Osteocyte (in vitro differentiated cells): ENCODE measurements around the gene FGF18. TPM values are rescaled to one million over a fixed set of nuclear protein-coding genes. Genes with fewer than 3 reads are reported as not detected.

Source experiments
- DNase-seq: peaks from one replicate; pipeline ENCODE4 v3.0.0; 2021; ENCODE audit warnings: mixed read lengths; ENCODE audit not compliant: unreplicated experiment; ENCODE audit errors: extremely low spot score
- H3K27ac Mint-ChIP-seq: one replicate; pipeline ENCODE4 v1.8.0; 2021; ENCODE audit warnings: mild to moderate bottlenecking, mixed read lengths; ENCODE audit not compliant: unreplicated experiment
- H3K27me3 Mint-ChIP-seq: one replicate; pipeline ENCODE4 v1.8.0; 2021; ENCODE audit warnings: mixed read lengths; ENCODE audit not compliant: unreplicated experiment
- H3K36me3 Mint-ChIP-seq: one replicate; pipeline ENCODE4 v1.8.0; 2021; ENCODE audit warnings: mixed read lengths; ENCODE audit not compliant: unreplicated experiment
- H3K4me1 Mint-ChIP-seq: one replicate; pipeline ENCODE4 v1.8.0; 2021; ENCODE audit warnings: mixed read lengths; ENCODE audit not compliant: unreplicated experiment
- H3K4me3 Mint-ChIP-seq: one replicate; pipeline ENCODE4 v1.8.0; 2021; ENCODE audit warnings: mild to moderate bottlenecking, moderate library complexity, mixed read lengths; ENCODE audit not compliant: unreplicated experiment
- H3K9me3 Mint-ChIP-seq: one replicate; pipeline ENCODE4 v1.8.0; 2021; ENCODE audit warnings: mixed read lengths; ENCODE audit not compliant: unreplicated experiment
- total RNA-seq: library from RNA; stranded (reverse); gene quantifications from 2 replicates; pipeline ENCODE4 v1.2.1, GENCODE V29; 2021
- TF ChIP-seq, protein P1 (sequence below): fragments of 200-600 bp; sonication (generic); IDR thresholded peaks from 2 replicates; pipeline ENCODE4 v1.5.0; 2021; ENCODE audit warnings: antibody characterized with exemption, mild to moderate bottlenecking, moderate library complexity

FGF18 gene
- total RNA-seq, 1 donor from 2014 or later, result 5.9 TPM

DNA sequence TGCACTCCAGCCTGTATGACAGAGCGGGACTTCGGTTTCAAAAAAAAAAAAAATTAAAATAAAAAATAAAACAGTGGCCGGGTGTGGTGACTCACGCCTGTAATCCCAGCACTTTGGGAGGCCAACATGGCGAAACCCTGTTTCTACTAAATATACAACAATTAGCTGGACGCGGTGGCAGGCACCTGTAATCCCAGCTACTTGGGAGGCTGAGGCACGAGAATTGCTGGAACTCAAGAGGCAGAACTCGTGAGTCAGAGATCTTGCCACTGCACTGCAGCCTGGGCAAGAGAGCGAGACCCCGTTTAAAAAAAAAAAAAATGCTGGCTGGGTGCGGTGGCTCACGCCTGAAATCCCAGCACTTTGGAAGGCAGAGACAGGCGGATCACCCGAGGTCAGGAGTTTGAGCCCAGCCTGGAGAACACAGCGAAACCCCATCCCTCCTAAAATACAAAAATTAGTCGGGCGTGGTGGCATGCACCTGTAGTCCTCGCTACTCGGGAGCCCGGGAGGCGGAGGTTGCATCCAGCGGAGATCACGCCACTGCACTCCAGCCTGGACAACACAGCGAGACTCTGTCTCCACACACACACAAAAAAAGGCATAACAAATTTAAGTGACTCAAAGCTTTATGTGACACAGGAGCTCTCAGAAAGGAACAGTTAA lies 33.3 kb upstream of the FGF18 start:
- Mint-ChIP-seq H3K4me3 (peak overlapping the region; percentile 42), H3K4me1 (peaks cover 28% of the 10 kb centered on the region), H3K27ac (no peak overlapping the region), H3K27me3 (peaks cover 3% of the 10 kb centered on the region), H3K36me3 (peaks cover 3% of the 10 kb centered on the region), H3K9me3 (no peaks in the 10 kb centered on the region)
- DNase-seq, result peak; percentile 67
- TF ChIP-seq, protein P1, sequence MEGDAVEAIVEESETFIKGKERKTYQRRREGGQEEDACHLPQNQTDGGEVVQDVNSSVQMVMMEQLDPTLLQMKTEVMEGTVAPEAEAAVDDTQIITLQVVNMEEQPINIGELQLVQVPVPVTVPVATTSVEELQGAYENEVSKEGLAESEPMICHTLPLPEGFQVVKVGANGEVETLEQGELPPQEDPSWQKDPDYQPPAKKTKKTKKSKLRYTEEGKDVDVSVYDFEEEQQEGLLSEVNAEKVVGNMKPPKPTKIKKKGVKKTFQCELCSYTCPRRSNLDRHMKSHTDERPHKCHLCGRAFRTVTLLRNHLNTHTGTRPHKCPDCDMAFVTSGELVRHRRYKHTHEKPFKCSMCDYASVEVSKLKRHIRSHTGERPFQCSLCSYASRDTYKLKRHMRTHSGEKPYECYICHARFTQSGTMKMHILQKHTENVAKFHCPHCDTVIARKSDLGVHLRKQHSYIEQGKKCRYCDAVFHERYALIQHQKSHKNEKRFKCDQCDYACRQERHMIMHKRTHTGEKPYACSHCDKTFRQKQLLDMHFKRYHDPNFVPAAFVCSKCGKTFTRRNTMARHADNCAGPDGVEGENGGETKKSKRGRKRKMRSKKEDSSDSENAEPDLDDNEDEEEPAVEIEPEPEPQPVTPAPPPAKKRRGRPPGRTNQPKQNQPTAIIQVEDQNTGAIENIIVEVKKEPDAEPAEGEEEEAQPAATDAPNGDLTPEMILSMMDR, result no peak

DNA sequence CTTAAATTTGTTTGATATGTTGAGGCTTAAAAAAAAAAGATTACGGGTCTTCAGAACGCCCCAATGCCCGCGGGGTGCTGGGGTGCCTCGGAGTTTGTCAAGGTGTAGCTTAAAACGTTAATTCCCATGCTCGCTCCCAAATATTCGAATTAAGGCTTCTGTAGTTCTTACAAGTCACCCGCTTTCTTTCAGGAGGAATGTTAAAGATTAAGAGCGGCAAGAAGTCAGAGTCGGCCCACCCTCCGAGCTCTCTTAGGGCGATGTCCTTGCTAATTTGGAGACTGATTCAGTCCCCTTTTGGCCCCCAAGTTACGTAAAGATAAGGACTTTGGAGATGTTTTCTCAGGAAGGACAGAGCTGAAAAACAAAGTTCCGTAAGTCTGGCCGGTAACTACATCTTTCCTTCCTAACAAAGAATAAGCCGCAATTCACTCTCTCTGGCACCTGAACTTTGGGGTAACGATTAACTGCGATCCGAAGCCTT lies 32.5 kb upstream of the FGF18 start:
- H3K4me3 Mint-ChIP-seq, result peak overlapping the region; percentile 98
- H3K4me1 Mint-ChIP-seq, result peaks cover 32% of the 10 kb centered on the region
- no peaks in the 10 kb centered on the region for H3K9me3 Mint-ChIP-seq
- H3K36me3 Mint-ChIP-seq, result peaks cover 7% of the 10 kb centered on the region
- TF ChIP-seq, protein P1, result no peak
- H3K27me3 Mint-ChIP-seq, result peaks cover 3% of the 10 kb centered on the region
- no peak for DNase-seq
- H3K27ac Mint-ChIP-seq, result peak overlapping the region; percentile 99

- Mint-ChIP-seq H3K4me3 (peak within 1 kb of the TSS; percentile 98), H3K27me3 (peaks cover 3% of the 10 kb centered on the region), H3K9me3 (no peaks in the 10 kb centered on the region), H3K27ac (peak within 1 kb of the TSS; percentile 99), H3K36me3 (peaks cover 13% of the 10 kb centered on the region), H3K4me1 (peaks cover 33% of the 10 kb centered on the region)
- peak; percentile 99 for DNase-seq
- TF ChIP-seq, protein P1, result no peak
Measured at GRCh38 chr5:171387345-171387969, 32.0 kb upstream of the FGF18 start, which contains the start of gene NPM1. NPM1 (plus strand) TSS chr5:171387849; CDS start chr5:171387949, 100 bp downstream.

DNA sequence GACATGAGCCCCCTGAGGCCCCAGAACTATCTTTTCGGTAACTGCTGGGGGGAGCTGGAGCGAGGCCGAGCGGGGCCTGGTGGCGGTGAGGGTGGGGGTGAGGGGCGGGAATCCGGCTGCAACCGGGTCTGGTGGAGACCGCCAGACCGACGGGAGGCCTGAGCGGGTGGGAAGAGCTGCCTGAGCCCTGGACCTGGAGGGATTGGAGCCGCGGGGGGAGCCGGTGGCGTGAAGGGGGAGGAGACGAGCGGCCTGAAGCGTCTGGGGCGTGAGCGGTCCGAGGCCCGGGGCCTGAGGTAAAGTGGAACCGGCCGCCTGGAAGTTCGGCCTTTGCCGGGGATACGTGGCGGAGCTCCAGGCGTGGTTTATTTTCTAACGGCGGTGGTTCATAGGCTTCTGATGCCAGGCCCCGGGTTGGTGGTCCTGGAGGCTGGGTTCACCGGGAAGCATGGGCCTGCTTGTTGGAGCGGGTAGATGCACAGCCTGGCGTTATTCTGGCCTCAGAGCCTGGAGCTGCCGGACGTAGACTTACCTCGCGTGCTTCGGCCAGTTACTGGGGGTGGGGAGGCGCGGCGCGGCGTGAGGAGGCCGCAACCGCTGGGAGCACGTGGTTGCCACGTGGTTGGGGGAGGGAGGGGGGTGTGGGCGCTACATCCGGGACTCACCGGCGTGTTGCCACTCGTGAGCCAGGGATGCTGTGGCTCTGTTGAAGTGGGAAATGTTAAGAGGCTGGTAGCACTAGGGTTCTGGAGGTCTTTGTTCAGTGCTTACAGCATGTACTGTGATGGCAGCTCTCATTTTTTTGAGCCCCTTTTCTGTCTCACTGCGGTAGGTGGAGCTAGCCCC lies 31.3 kb upstream of the FGF18 start:
- Mint-ChIP-seq H3K27ac (peak overlapping the region; percentile 99), H3K9me3 (no peaks in the 10 kb centered on the region), H3K27me3 (peaks cover 1% of the 10 kb centered on the region), H3K4me1 (peaks cover 40% of the 10 kb centered on the region), H3K4me3 (peak overlapping the region; percentile 98), H3K36me3 (peaks cover 20% of the 10 kb centered on the region)
- TF ChIP-seq, protein P1, result no peak
- peak; percentile 90 for DNase-seq
